Measurements from ENCODE around the gene PTPRH.
A peak's percentile ranks its signal among the peaks of the same experiment; 100 is the strongest.
"Not testable (repeated sequence)": the region's sequence is repeated elsewhere in the genome, so short reads cannot be mapped to it uniquely, and the experiment has no call there.

The PTPRH gene

GRCh38 chr19:55156202-55157063 is 52.9 kb downstream of the PTPRH start:
- DNase-seq, result peak; percentile 28

- DNase-seq, result not testable (repeated sequence)
Measured at GRCh38 chr19:55155784-55156183, 53.5 kb downstream of the PTPRH start.

- DNase-seq, result no peak
Measured at GRCh38 chr19:55153652-55154264, 55.5 kb downstream of the PTPRH start.

GRCh38 chr19:55152017-55152416 is 57.3 kb downstream of the PTPRH start:
- no peak for DNase-seq

GRCh38 chr19:55149078-55150003 is 60.0 kb downstream of the PTPRH start, which contains the start of gene TNNT1:
Gene TNNT1 (minus strand): TSS chr19:55149206. CDS start chr19:55147157, 2,049 bp downstream.
- no peak for DNase-seq

GRCh38 chr19:55147545-55148251 is 61.6 kb downstream of the PTPRH start:
- no peak for DNase-seq

- DNase-seq, result no peak
Measured at GRCh38 chr19:55146705-55147273, 62.5 kb downstream of the PTPRH start.

- no peak for DNase-seq
Measured at GRCh38 chr19:55146078-55146704, 63.1 kb downstream of the PTPRH start.

- no peak for DNase-seq
Measured at GRCh38 chr19:55145232-55145631, 64.1 kb downstream of the PTPRH start.

GRCh38 chr19:55141696-55142095 is 67.6 kb downstream of the PTPRH start:
- DNase-seq, result no peak

- DNase-seq, result no peak
Measured at GRCh38 chr19:55137915-55138314, 71.4 kb downstream of the PTPRH start.

GRCh38 chr19:55136399-55137102 is 72.8 kb downstream of the PTPRH start:
- DNase-seq, result no peak

- no peak for DNase-seq
Measured at GRCh38 chr19:55134736-55135135, 74.6 kb downstream of the PTPRH start.

- DNase-seq, result no peak
Measured at GRCh38 chr19:55133639-55134444, 75.5 kb downstream of the PTPRH start.

GRCh38 chr19:55132453-55133129 is 76.7 kb downstream of the PTPRH start:
- no peak for DNase-seq

- DNase-seq, result no peak
Measured at GRCh38 chr19:55131421-55131820, 77.9 kb downstream of the PTPRH start.

All from NCI-H1092 (cell line).